GM23338 (cell line): ENCODE results near the gene JAZF1. TPM values are rescaled to one million over a fixed set of nuclear protein-coding genes. Genes with fewer than 3 reads are reported as not detected.

Experiments used
- CREB1 ChIP-seq: fragments of 250-450 bp; sonication (Bioruptor Pico); IDR thresholded peaks from 2 replicates; pipeline ENCODE4 v1.5.0; 2020; ENCODE audit warnings: low read depth, mild to moderate bottlenecking, moderate library complexity
- ETS1 ChIP-seq: IDR thresholded peaks from 2 replicates; pipeline ENCODE4 v1.6.1; 2016; ENCODE audit warnings: antibody characterized with exemption
- EZH2 ChIP-seq: fragments of 200-600 bp; sonication (generic); IDR thresholded peaks from one replicate; pipeline ENCODE4 v1.8.0; 2017; ENCODE audit warnings: antibody characterized with exemption, mild to moderate bottlenecking, low read depth; ENCODE audit not compliant: unreplicated experiment
- EZH2phosphoT487 ChIP-seq: fragments of 200-600 bp; sonication (generic); IDR thresholded peaks from one replicate; pipeline ENCODE4 v1.8.1; 2018; ENCODE audit warnings: antibody characterized with exemption; ENCODE audit not compliant: unreplicated experiment
- JUNB ChIP-seq: IDR thresholded peaks from one replicate; pipeline ENCODE4 v1.6.1; 2016; ENCODE audit warnings: antibody characterized with exemption; ENCODE audit not compliant: unreplicated experiment
- NANOG ChIP-seq: IDR thresholded peaks from 2 replicates; pipeline ENCODE4 v1.6.1; 2016; ENCODE audit warnings: antibody characterized with exemption, borderline replicate concordance
- POLR2AphosphoS5 ChIP-seq: IDR thresholded peaks from 2 replicates; pipeline ENCODE4 v1.6.1; 2016; ENCODE audit warnings: antibody characterized with exemption, low read depth
- ZNF462 ChIP-seq: fragments of 250-450 bp; sonication (Bioruptor Pico); IDR thresholded peaks from 2 replicates; pipeline ENCODE4 v1.5.0; 2020; ENCODE audit warnings: mild to moderate bottlenecking, moderate library complexity
- polyA plus RNA-seq: library from polyadenylated mRNA; unstranded; fragments of >200 nt; fragmentation: Nextera tagmentation; extraction: Ambion mirVana; gene quantifications from 2 replicates; pipeline ENCODE4 v1.2.1, GENCODE V29; 2016
- total RNA-seq: library from RNA; depleted of rRNA; stranded (reverse); fragments of >200 nt; shearing (Covaris generic); gene quantifications from 2 replicates; pipeline ENCODE4 v1.2.3, GENCODE V29; 2014
- TF ChIP-seq, protein P1 (sequence below): IDR thresholded peaks from one replicate; pipeline ENCODE4 v1.6.1; 2018; ENCODE audit warnings: antibody characterized with exemption; ENCODE audit not compliant: unreplicated experiment
- TF ChIP-seq, protein P2 (sequence below), 2 experiments: fragments of 200-600 bp in 1 of 2; sonication (generic) in 1 of 2; conservative IDR thresholded peaks; 2 replicates each; pipeline versions ENCODE4 v1.5.1 to v1.6.1; 2016 to 2017; ENCODE audit warnings: antibody characterized with exemption in 2 of 2, low read depth in 2 of 2, mild to moderate bottlenecking in 2 of 2, moderate library complexity in 1 of 2

Gene JAZF1
- total and polyA plus RNA-seq, 2 experiments from 2014 or later, result 12.2 to 22.2 TPM

- no peak for TF ChIP-seq ZNF462 (CRISPR knock-in tag)
- no peak for TF ChIP-seq POLR2AphosphoS5
- TF ChIP-seq EZH2phosphoT487, result no peak
- TF ChIP-seq, protein P1, sequence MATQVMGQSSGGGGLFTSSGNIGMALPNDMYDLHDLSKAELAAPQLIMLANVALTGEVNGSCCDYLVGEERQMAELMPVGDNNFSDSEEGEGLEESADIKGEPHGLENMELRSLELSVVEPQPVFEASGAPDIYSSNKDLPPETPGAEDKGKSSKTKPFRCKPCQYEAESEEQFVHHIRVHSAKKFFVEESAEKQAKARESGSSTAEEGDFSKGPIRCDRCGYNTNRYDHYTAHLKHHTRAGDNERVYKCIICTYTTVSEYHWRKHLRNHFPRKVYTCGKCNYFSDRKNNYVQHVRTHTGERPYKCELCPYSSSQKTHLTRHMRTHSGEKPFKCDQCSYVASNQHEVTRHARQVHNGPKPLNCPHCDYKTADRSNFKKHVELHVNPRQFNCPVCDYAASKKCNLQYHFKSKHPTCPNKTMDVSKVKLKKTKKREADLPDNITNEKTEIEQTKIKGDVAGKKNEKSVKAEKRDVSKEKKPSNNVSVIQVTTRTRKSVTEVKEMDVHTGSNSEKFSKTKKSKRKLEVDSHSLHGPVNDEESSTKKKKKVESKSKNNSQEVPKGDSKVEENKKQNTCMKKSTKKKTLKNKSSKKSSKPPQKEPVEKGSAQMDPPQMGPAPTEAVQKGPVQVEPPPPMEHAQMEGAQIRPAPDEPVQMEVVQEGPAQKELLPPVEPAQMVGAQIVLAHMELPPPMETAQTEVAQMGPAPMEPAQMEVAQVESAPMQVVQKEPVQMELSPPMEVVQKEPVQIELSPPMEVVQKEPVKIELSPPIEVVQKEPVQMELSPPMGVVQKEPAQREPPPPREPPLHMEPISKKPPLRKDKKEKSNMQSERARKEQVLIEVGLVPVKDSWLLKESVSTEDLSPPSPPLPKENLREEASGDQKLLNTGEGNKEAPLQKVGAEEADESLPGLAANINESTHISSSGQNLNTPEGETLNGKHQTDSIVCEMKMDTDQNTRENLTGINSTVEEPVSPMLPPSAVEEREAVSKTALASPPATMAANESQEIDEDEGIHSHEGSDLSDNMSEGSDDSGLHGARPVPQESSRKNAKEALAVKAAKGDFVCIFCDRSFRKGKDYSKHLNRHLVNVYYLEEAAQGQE, result no peak
- TF ChIP-seq, protein P2, sequence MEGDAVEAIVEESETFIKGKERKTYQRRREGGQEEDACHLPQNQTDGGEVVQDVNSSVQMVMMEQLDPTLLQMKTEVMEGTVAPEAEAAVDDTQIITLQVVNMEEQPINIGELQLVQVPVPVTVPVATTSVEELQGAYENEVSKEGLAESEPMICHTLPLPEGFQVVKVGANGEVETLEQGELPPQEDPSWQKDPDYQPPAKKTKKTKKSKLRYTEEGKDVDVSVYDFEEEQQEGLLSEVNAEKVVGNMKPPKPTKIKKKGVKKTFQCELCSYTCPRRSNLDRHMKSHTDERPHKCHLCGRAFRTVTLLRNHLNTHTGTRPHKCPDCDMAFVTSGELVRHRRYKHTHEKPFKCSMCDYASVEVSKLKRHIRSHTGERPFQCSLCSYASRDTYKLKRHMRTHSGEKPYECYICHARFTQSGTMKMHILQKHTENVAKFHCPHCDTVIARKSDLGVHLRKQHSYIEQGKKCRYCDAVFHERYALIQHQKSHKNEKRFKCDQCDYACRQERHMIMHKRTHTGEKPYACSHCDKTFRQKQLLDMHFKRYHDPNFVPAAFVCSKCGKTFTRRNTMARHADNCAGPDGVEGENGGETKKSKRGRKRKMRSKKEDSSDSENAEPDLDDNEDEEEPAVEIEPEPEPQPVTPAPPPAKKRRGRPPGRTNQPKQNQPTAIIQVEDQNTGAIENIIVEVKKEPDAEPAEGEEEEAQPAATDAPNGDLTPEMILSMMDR (conservative IDR thresholded peaks at IDR 0.05; ENCODE audit: low read depth in 2 of 2), result no peak
- no peak for TF ChIP-seq NANOG
- TF ChIP-seq JUNB, result no peak
- no peak for TF ChIP-seq ETS1
- no peak for TF ChIP-seq CREB1 (CRISPR knock-in tag)
- no peak for TF ChIP-seq EZH2
Measured at GRCh38 chr7:28157831-28158416, 22.7 kb downstream of the JAZF1 start (continued).
